D721Med (cell line): Measurements from ENCODE around the gene MAGOH.
"Not testable (repeated sequence)": the region's sequence is repeated elsewhere in the genome, so short reads cannot be mapped to it uniquely, and the experiment has no call there.

Experiments
- DNase-seq: peaks from one replicate; pipeline ENCODE4 v3.0.0; 2011; ENCODE audit warnings: low spot score; ENCODE audit not compliant: insufficient read length
- FAIRE-seq: peaks from 2 replicates; lab custom pipeline; 2011; peaks lifted over from hg19 to GRCh38; lab: Jason Lieb, UNC
- CTCF ChIP-seq: IDR thresholded peaks from 2 replicates; pipeline ENCODE4 v1.5.1; 2012; ENCODE audit warnings: mild to moderate bottlenecking, control low read depth; ENCODE audit not compliant: insufficient read depth; ENCODE audit errors: missing control alignments

The MAGOH gene

GRCh38 chr1:53207726-53208125, 30.6 kb downstream of the MAGOH start:
- FAIRE-seq (no peak), DNase-seq (no peak)
- no peak for TF ChIP-seq CTCF

GRCh38 chr1:53206735-53207379, 31.5 kb downstream of the MAGOH start:
- DNase-seq: no peak
- FAIRE-seq: no peak
- TF ChIP-seq CTCF: no peak

- not testable (repeated sequence) for FAIRE-seq, DNase-seq
These were observed 32.1 kb downstream of the MAGOH start for GRCh38 chr1:53206083-53206685.

GRCh38 chr1:53205496-53205895, 32.8 kb downstream of the MAGOH start:
- FAIRE-seq, DNase-seq: not testable (repeated sequence)

GRCh38 chr1:53203466-53203865, 34.9 kb downstream of the MAGOH start:
- FAIRE-seq: no peak
- TF ChIP-seq CTCF: no peak
- no peak for DNase-seq

- TF ChIP-seq CTCF: no peak
- no peak for DNase-seq
These were observed 40.1 kb downstream of the MAGOH start for GRCh38 chr1:53198241-53198651.

GRCh38 chr1:53197291-53198200, 40.8 kb downstream of the MAGOH start:
- no peak for DNase-seq
- TF ChIP-seq CTCF: no peak
- no peak for FAIRE-seq

More at GRCh38 chr1:53198241-53198651, 40.1 kb downstream of the MAGOH start:
- FAIRE-seq: no peak
